SJCRH30 (cell line): Measurements from ENCODE around the gene ZNF792. TPM values are rescaled to one million over a fixed set of nuclear protein-coding genes. Genes with fewer than 3 reads are reported as not detected.
A peak's percentile ranks its signal among the peaks of the same experiment; 100 is the strongest.
"Not testable (repeated sequence)": the region's sequence is repeated elsewhere in the genome, so short reads cannot be mapped to it uniquely, and the experiment has no call there.

Experiments used
- DNase-seq, 2 experiments: peaks; one replicate each; pipeline ENCODE4 v3.0.0-alpha.2; 2015 to 2020
- H3K27ac ChIP-seq: fragments of 250-450 bp; sonication (Bioruptor Pico); 2 replicates; pipeline ENCODE4 v1.5.1; 2020; ENCODE audit warnings: mild to moderate bottlenecking, moderate library complexity
- H3K27me3 ChIP-seq: fragments of 250-450 bp; sonication (Bioruptor Pico); 2 replicates; pipeline ENCODE4 v1.5.1; 2020; ENCODE audit warnings: mild to moderate bottlenecking, moderate library complexity
- H3K36me3 ChIP-seq: fragments of 250-450 bp; sonication (Bioruptor Pico); 2 replicates; pipeline ENCODE4 v1.5.1; 2020; ENCODE audit warnings: mild to moderate bottlenecking, moderate library complexity
- H3K4me1 ChIP-seq: fragments of 250-450 bp; sonication (Bioruptor Pico); 2 replicates; pipeline ENCODE4 v1.5.1; 2020; ENCODE audit warnings: mild to moderate bottlenecking, moderate library complexity
- H3K4me3 ChIP-seq: fragments of 250-450 bp; sonication (Bioruptor Pico); 2 replicates; pipeline ENCODE4 v1.5.1; 2020; ENCODE audit warnings: mild to moderate bottlenecking, moderate library complexity
- H3K9me3 ChIP-seq: fragments of 250-450 bp; sonication (Bioruptor Pico); replicated peaks from 2 replicates; pipeline ENCODE4 v1.5.1; 2020; ENCODE audit warnings: mild to moderate bottlenecking, moderate library complexity
- total RNA-seq: library from RNA; depleted of rRNA; stranded (reverse); fragments of >200 nt; shearing (Covaris generic); gene quantifications from 2 replicates; pipeline ENCODE4 v1.2.3, GENCODE V29; 2014; rRNA removed

ZNF792 gene
- total RNA-seq, 1 experiment from 2014 or later = 2.1 TPM

DNA sequence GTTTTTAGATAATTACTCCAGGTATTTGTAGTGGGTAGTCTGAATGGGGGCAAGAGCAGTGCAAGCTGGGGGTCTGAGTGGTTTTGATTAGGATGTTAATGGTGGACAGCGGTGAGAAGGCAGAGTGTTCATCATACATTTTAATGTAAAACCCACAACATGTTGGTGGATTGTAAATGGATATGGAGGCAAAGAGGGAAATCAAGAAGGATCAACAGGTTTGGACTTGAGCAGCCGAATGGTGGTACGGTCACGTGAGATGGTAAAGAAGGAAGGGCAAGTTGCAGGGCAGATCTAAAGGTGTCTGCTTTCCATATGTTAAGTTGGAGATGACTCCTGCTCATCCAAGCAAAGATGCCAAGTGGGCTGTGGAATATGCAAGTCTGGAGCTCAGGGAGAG lies 27.8 kb downstream of the ZNF792 start:
- Histone ChIP-seq H3K27me3 (no peaks in the 10 kb centered on the region), H3K36me3 (peaks cover 14% of the 10 kb centered on the region), H3K27ac (no peak overlapping the region), H3K4me1 (no peaks in the 10 kb centered on the region), H3K9me3 (no peaks in the 10 kb centered on the region), H3K4me3 (no peak overlapping the region)
- no peak for DNase-seq

DNA sequence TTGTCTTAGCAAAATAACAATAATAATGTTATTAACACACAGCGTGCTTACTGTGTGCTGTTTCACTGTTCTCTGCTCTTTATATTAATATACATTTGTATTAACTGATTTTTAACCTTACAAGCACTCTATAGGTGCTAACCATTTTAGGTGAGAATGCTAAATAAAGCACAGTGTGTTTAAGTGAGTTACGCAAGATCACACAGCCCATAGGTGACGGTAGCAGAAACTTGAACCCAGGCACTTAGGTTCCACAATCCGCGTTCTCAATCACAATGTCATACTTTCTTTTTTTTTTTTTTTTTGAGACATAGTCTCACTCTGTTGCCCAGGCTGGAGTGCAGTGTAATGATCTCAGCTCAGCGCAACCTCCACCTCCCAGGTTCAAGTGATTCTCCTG lies 31.5 kb downstream of the ZNF792 start:
- no peak for DNase-seq
- H3K27ac ChIP-seq = no peak overlapping the region
- no peak overlapping the region for H3K4me3 ChIP-seq
- H3K36me3 ChIP-seq = peaks cover 14% of the 10 kb centered on the region
- H3K27me3 ChIP-seq = no peaks in the 10 kb centered on the region
- H3K4me1 ChIP-seq = no peaks in the 10 kb centered on the region
- H3K9me3 ChIP-seq = no peaks in the 10 kb centered on the region

DNA sequence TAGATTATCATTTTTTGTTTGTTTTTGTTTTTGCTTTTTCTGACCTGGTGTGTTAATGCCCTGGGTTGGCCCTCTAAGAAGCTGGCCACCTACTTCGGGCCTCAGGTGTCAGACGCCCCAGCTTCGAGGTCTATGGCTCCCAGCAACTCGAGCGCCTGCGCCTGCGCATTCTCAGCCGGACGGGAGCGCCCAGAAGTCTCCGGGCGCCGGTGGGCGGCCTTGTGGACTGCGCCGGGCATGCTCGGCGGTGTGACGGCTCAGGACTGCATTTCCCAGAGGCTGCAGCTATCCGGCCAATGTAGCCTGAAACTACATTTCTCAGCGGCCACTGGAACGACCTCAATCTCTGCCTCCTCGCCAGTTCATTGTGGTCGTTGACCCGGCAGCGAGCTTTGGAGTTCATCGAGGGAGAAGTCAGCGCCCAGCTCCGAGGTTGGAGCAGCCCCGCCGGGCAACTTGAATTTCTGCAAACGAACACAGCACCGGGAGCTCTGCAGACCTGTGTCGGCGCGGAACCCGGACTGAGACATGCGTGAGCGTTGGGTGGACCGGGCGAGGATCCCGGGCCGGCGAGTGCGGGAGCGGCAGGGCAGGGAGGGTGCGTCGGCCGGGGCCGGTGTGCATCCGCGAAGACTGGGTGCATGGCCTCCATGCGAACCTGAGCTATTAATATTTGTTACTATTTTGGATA lies 37.2 kb downstream of the ZNF792 start, which contains the start of gene ZNF30:
ZNF30 (plus strand) TSS at position 219 of the 691 bp plus-strand sequence. CDS start 3,045 bp downstream, outside the sequence.
- peak within 1 kb of the TSS; percentile 66 for H3K4me3 ChIP-seq
- peak; percentile 88 to 91 for DNase-seq
- no peaks in the 10 kb centered on the region for H3K27me3 ChIP-seq
- H3K9me3 ChIP-seq = 0 out of 2 replicates have a peak, but pooled peaks cover 5% of the 10 kb centered on the region
- H3K27ac ChIP-seq = peak within 1 kb of the TSS; percentile 31; the same call in 1 of the 2 replicates
- H3K4me1 ChIP-seq = no peaks in the 10 kb centered on the region
- peaks cover 1% of the 10 kb centered on the region; the same call in 1 of the 2 replicates for H3K36me3 ChIP-seq

DNA sequence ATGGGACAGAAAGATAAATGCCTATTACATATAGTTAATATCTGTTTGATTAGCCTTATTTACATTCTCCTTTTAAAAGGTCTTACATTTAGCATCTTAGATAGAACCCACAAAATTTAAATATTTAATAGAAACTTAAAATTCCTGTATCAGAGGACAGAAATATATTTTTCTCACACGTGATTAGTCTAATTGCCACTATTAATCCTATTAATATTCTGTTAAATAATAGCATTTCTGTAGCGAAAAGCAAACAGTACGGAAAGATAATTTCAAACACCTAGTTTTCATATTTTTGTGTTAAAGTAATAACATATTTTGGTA lies 37.7 kb downstream of the ZNF792 start:
- Histone ChIP-seq H3K36me3 (no peaks in the 10 kb centered on the region), H3K9me3 (0 out of 2 replicates have a peak, but pooled peaks cover 5% of the 10 kb centered on the region), H3K4me1 (no peaks in the 10 kb centered on the region), H3K27ac (no peak overlapping the region), H3K27me3 (no peaks in the 10 kb centered on the region), H3K4me3 (peak overlapping the region; percentile 66)
- no peak for DNase-seq

DNA sequence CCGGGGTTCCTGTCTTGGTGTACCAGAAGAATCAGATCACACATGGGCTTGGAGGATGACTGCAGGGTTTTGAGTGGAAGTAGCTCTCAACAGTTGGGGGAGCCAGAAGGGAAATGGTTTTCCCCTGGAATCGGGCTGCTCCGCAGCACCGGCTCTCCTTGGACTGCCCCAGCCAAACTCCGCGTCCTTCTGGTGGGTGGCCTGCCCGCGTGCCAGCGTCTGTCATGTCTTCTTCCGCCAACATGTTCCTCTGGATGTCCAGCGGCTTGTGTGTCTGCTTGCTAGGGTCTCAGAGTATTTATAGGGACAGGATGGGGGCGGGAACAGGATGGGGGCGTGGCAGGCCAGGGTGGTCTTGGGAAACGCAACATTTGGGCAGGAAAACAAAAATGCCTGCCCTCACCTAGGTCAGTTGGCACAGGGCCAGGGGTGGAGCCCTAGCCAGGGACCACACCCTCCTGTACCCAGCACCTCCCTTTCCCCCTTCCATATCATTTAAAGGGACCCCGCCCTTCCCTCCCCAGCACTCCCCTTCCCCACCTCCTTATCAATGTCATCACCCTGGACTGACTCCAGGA lies 38.7 kb downstream of the ZNF792 start:
- no peak for DNase-seq
- Histone ChIP-seq H3K27me3 (no peaks in the 10 kb centered on the region), H3K27ac (no peak overlapping the region), H3K9me3 (0 out of 2 replicates have a peak, but pooled peaks cover 5% of the 10 kb centered on the region), H3K4me1 (no peaks in the 10 kb centered on the region), H3K36me3 (no peaks in the 10 kb centered on the region), H3K4me3 (no peak overlapping the region)

DNA sequence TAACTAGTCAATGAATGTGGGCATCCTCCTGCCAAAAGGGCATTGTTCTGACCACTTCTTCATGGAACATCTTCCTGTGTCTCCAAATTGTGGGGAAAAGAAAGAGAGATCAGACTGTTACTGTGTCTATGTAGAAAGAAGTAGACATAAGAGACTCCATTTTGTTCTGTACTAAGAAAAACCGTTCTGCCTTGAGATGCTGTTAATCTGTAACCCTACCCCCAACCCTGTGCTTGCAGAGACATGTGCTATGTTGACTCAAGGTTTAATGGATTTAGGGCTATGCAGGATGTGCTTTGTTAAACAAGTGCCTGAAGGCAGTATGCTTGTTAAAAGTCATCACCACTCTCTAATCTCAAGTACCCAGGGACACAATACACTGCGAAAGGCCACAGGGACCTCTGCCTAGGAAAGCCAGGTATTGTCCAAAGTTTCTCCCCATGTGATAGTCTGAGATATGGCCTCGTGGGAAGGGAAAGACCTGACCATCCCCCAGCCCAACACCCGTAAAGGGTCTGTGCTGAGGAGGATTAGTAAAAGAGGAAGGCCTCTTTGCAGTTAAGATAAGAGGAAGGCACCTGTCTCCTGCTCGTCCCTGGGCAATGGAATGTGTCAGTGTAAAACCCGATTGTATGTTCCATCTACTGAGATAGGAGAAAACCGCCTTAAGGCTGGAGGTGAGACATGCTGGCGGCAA lies 43.8 kb downstream of the ZNF792 start:
- H3K36me3 ChIP-seq, H3K4me3 ChIP-seq, H3K4me1 ChIP-seq, H3K27me3 ChIP-seq, H3K27ac ChIP-seq: not testable (repeated sequence)
- peaks cover 11% of the 10 kb centered on the region; the same call in 1 of the 2 replicates for H3K9me3 ChIP-seq
- peak in 1 of 2 experiments; percentile 9 for DNase-seq

DNA sequence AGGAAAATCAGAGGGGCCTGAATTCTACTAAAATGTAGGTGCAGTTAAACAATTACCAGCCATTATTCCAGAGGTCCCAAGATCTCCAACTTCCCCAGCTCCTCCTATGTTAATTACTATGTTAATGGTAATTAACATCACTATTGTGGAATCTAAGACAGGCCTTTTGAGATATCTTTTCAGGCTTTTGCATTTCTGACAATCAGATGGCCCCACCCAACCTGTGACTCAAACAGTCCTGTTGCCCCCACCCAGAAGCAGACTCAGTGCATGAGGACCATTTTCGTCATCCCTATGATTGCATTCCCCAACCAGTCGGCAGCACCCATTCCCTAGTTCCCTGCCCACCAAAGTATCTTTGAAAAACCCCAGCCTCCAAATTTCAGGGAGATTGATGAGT lies 45.8 kb downstream of the ZNF792 start:
- peaks cover 7% of the 10 kb centered on the region; the same call in 1 of the 2 replicates for H3K9me3 ChIP-seq
- no peak overlapping the region for H3K27ac ChIP-seq
- no peak overlapping the region for H3K4me3 ChIP-seq
- DNase-seq = no peak
- H3K36me3 ChIP-seq = no peaks in the 10 kb centered on the region
- H3K27me3 ChIP-seq = no peaks in the 10 kb centered on the region
- no peaks in the 10 kb centered on the region for H3K4me1 ChIP-seq

DNA sequence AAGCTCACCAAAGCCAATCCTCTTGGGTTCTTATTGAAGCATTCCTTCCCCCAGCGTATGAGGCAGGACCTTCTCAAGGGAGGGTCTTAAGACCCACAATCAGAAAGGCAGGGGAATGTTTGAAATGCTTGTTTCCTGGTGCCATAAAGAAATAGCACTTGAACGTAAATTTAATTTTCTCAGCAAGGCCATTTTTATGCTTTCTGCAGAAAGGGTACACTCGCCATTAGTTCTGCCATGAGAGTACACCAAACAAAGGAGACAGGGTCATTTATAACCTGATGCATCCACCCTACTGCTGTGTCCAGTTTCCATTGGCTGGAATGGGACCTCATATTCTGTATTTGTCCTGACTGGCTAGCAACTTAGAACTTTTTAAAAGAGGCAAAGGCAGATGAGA lies 46.9 kb downstream of the ZNF792 start:
- not testable (repeated sequence) for H3K27ac ChIP-seq, H3K4me3 ChIP-seq

DNA sequence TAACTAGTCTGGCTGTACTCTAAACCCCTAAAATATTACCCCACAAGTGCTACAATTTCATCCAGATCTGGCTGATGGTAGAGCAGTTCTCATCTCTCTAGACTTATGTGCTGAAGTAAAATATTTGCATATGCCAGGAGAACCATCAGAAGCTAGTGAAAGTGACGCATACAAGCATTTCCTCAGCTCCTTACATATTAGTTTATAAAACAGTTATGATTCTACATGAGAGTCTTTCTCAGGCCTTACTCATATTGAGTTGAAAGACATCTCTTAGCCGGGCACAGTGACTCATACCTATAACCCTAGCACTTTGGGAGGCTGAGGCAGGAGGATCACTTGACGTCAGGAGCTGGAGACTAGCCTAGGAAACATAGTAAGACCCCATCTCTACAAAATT lies 53.3 kb downstream of the ZNF792 start:
- Histone ChIP-seq H3K27me3 (no peaks in the 10 kb centered on the region), H3K36me3 (no peaks in the 10 kb centered on the region), H3K9me3 (no peaks in the 10 kb centered on the region), H3K4me1 (no peaks in the 10 kb centered on the region), H3K4me3 (no peak overlapping the region), H3K27ac (no peak overlapping the region)
- DNase-seq = no peak

More for the DNA sequence above, 46.9 kb downstream of the ZNF792 start:
- not testable (repeated sequence) for H3K36me3 ChIP-seq, H3K27me3 ChIP-seq, H3K4me1 ChIP-seq, DNase-seq, H3K9me3 ChIP-seq

Other genes with a start within 250 kb of the ZNF792 start
- gene ZNF181, start 230.0 kb downstream of the ZNF792 start, total RNA-seq = 18.6 and 18.8 TPM in 2 replicates
- gene ZNF599, start 191.0 kb downstream of the ZNF792 start, total RNA-seq = 8.5 and 9.0 TPM in 2 replicates
- 2.8 and 3.8 TPM in 2 replicates for gene ZNF30, start 37.3 kb downstream of the ZNF792 start, total RNA-seq
- gene GRAMD1A, start 36.1 kb upstream of the ZNF792 start, total RNA-seq = 45.5 and 49.4 TPM in 2 replicates
- 1.2 and 2.3 TPM in 2 replicates for gene SCN1B, start 66.2 kb upstream of the ZNF792 start, total RNA-seq
- gene HPN, start 77.5 kb upstream of the ZNF792 start, total RNA-seq = not detected in 2 replicates
- not detected in 2 replicates for gene FXYD3, start 151.6 kb upstream of the ZNF792 start, total RNA-seq
- gene LGI4, start 170.8 kb upstream of the ZNF792 start, total RNA-seq = not detected in 2 replicates
- gene FXYD1, start 174.6 kb upstream of the ZNF792 start, total RNA-seq = not detected in 2 replicates
- not detected in 2 replicates for gene FXYD7, start 179.0 kb upstream of the ZNF792 start, total RNA-seq
- gene FXYD5, start 190.5 kb upstream of the ZNF792 start, total RNA-seq = 4.0 and 6.6 TPM in 2 replicates